ENCODE results near the gene DCUN1D4.
"Not testable (repeated sequence)": the region's sequence is repeated elsewhere in the genome, so short reads cannot be mapped to it uniquely, and the experiment has no call there.

Gene DCUN1D4

DNA sequence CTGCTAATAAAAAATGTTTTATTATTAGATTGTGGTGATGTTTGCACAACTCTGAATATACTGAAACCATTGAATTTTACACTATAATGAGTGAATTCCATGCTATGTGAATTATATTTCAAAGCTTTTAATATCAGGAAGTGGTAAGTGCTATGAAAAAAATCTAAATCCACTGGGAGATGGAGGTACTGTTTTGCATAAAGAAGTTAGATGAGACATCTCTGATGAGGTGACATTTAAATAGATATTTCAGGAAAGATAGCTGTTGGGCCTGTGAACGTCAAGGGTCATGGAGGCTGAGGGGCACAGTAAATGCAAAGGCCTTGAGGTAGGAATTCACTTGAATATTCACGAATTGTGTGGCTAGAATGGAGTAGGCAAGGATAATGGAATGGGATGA lies 12.3 kb downstream of the DCUN1D4 start:
- no peak for DNase-seq (ENCODE audit: low spot score)

DNA sequence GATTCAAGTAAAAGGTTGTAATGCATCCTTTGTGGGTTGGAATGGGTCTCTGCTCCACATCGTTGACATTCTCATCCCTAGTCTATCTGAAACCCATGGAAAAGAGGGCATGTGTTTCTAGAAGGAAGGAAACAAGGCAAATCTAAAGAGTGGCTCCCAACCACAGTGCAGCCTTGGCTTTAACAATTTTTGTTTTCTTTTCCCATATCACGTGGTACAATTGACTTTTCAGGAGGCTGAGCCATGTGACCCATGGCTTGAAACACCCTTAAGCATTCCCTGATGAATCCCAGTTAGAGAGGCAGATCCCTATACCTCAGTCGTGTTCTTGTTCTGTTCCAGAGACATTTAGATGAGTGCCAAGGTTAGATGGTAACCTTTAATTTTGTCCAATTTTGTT lies 12.8 kb downstream of the DCUN1D4 start:
- no peak for DNase-seq (ENCODE audit: low spot score)

DNA sequence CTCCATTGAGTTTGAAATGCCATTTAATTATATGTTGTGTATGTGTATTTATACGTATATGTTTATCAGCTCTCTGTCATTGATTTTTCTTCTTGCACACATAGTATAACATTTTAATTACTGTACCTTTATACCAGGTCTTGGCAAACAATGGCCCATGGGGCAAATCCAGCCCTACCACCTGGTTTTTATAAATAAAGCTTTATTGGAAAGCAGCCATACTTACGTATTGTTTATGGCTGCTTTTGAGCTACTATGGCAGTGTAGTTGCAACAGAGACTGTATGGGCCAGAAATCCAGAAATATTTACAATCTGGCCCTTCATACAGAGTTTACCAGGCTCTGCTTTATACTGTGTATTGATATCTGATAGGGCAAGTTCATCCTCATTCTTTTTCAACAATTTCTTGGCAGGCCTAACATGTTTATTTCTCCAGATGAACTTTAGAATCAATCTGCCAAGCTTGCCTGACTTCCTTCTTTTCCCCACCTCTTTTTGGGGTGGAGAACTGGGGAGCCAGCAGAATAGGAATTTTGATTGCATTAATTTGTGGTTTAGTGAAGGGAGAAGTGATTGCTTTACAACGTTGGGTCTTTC lies 15.8 kb downstream of the DCUN1D4 start:
- peak; percentile 7 for DNase-seq (ENCODE audit: low spot score)

DNA sequence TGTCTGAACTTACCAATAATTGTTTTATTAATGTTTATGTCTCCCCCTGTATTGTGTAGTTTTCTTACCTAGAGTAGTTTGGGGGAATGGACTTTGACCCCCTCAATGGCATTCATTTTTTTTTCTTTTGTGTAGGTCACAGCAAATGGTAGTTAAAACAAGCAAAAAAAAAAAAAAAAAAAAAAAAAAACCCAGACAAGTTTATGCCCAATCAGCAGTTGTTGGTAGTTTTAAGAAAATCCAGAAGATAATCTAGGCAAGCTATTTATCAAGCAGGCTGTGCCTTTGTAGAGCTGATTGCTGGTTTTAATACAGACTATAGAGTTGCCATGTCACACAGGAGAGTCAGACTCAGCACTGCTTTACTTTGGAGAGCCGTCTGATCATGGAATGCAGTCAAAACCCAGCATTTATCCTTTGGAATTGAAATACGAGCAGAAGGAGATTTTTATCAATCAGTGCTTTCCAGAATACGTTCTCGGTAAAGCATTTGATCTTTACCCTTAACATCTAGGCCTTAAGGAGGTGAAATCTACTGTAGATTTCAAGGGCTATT lies 16.6 kb downstream of the DCUN1D4 start:
- DNase-seq (ENCODE audit: low spot score) = no peak

DNA sequence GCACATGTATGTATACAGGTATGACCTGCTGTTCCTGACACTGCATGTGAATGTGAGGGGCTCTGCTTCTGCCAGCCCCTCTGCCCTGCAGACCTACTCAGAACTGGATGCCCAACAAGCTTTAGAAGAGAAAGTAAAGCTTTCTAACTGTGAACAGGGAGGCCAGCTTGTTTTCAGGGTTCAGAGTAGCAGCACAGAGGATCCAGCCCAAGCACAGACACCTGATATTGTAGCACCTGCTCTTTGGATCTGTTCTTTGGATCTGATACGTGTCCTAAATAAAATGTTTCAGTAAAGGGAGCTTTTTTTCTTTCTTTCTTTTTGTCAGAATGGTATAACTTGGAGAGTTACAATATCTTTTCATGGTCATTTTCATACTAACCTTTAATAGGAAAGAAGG lies 19.2 kb downstream of the DCUN1D4 start:
- DNase-seq (ENCODE audit: low spot score) = no peak

DNA sequence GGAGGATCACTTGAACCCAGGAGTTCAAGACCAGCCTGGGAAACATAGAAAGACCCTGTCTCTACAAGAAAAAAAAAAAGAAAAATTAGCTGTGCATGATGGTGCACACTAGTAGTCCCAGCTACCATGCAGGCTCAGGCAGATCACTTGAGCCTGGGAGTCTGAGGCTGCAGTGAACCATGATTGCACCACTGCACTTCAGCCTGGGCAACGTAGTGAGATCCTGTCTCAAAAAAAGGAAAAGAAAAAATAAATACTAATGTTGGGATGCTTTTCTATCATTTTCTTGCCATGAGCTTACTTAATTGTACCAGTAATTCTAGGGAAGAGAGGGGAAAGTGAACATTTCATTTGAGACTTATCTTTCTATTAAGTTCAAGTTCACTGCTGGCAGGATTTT lies 19.8 kb downstream of the DCUN1D4 start:
- no peak for DNase-seq (ENCODE audit: low spot score)

DNA sequence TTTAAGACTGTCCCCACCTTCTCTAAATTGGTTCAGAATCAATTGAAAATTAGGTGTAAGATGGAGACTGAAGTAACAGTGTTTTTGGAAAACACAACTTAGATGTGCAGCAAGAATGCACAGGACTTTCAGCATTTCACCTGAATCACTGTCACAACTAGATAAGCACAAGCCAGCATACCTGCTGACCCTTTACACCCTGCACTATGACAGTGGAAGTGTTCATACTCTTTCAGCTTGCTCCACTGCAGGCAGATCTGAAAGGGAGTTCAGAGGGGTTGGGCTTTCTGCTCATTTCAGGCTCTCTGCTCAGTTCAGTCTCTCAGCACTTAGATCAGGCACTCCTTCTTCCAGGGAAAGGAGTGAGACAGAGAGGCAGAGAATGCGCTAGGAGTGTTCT lies 22.8 kb downstream of the DCUN1D4 start:
- no peak for DNase-seq (ENCODE audit: low spot score)

DNA sequence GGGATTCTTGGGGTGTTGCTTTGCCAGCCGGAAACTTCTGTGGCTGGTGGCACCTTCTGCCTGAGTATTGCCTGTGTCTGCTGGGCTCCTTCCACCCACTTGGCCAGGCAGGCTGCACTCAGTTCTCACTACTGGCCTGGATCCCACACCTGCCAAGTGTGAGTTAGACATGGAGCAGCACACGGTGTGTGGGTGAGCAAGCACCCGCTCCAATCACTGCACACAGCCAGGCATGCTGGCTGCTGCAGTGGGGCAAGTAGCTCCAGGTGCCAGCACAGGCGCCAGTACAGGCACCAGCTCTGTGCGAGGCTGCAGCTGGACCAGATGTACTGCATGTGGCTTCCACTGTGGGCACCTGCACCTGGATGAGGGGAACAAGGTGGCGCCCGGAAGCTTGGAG lies 23.9 kb downstream of the DCUN1D4 start:
- no peak for DNase-seq (ENCODE audit: low spot score)

DNA sequence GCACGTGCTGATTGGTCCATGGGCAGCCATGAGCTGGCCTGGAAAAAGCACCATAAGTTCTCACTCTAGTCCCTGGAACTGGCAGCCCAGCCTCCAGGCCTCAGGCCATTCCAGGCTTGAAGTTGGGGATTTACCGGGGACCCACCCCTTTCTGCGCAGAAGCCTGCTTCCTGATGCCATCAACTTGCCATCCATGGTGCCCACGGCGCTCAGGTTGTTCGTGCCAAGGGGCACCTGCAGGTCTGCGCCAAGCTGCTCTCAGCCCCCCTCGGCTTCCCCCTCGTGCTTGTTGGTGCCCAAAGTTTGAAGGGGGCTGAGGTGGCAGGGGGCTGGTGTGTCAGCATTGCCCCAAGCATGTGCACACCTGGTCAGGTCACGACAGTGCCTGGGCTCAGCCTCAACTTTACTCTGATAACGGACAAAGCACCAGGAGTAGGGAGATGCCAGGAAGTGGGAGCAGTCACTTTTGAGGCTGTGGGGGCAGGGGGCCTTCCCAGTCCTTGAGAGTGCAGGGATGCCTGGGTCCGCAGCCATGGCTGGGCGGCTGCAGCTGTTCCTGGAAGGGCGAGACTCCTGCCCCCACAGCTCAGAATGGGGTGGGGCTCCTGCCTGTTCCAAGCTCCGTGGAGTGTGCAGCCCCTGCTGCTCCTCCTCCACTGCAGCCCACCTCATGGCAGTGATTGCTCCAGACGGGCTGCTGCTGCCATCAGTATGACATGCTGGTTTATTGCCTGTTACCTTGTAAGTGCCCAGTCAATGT lies 24.9 kb downstream of the DCUN1D4 start:
- DNase-seq (ENCODE audit: low spot score) = no peak

DNA sequence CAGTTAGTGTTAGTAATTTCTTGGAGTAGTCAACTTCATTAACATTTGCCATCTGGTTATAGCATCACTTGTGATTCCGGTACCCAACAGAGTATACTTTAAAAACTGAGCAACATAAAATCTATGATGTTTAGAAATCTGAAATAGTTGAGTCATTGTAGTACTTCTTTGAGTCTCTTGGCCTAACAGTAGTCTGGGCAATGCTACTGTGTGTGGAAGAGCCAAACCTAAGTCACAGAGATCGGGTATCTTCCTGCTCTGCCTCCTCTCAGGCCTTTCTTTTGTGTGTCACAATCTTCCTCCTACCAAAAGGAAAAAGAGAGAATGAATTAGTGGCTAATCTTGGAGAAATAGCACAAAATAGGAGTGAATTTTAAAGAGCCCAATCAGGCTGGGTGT lies 25.5 kb downstream of the DCUN1D4 start:
- no peak for DNase-seq (ENCODE audit: low spot score)

DNA sequence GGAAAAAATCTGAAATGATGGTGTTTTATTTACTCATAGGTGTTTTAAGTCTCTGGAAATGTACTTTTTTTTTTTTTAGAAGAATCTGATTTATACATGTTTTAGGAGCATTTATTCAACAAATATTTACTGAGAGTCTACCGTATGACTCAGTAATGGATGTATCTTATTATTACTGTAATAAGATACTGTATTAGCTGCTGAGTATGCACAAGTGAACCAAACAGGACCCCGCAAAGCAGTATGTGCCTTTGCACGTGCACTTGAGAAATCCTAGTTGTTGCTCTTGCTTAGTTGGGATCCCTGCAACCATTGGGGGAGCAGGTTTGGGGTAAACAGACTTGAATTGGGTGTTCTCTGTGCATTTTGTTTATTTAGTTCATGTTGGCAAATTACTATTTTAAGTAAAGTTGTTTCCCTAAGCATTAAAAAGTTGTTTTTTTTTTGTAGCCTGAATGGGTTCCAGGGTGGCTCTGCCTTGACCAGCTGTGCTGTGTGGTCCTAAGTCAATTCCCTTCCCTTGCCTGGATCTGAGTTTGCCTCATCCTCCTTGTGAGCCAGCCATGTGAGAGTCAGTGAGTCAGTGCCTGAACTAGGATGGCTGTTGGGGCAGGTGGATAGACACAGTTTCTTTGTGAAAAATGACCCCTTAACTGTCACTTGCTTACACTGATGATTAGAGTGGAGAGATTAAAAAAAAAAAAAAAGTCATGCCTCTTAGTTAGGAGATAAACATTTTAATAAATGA lies 27.7 kb downstream of the DCUN1D4 start:
- DNase-seq (ENCODE audit: low spot score) = no peak

DNA sequence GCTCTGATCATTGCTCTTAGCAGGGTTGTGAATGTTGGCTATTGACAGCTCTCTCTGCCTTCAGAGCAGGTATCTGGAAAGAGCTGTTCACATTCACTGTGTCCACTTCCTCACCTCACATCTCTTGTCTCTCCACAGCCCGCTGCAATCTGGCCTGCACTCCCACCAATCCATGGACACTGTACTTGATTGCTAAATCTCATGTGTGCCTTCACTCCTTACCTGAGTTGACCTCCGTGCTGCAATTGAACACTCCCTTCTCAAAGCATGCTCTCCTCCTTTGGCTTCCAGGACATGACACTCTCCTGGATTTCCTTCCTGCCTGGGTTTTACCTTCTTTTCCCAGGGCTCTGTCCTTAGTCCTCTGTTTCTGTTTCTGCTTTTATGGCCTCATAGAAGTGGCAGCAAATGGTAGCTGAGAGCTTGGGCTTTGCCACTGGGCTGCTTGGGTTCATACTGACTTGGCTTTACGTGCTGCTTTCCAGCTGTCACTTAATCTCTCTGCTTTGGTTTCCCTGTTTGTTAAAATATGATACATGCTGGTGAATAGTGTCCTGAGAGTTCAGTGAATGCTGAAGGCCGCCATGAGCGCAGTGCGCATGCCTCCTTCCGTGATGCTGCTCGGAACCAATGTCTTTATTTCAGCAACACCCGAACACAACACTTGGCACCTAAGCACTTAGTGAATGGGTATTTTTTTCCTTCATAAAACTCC lies 29.5 kb downstream of the DCUN1D4 start:
- DNase-seq (ENCODE audit: low spot score) = no peak

DNA sequence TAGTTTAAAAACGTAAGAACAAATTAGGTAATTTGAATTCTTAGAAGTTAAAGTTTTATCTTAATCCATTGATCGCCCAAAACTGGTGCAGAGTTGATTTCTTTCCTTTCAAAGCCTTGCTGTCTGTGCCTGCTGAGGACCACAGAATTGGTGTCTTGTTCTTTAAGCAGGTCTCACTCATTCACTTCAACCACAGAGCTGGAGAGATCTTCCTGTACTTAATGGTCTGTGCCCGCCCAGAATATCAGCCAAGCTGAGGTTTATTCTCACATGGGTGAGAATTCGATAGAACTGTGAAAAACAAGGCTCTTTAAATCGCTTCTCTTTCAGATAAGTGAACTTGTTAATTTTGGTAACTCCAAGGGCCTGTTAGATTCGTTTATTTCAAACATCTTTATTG lies 31.6 kb downstream of the DCUN1D4 start:
- no peak for DNase-seq (ENCODE audit: low spot score)

DNA sequence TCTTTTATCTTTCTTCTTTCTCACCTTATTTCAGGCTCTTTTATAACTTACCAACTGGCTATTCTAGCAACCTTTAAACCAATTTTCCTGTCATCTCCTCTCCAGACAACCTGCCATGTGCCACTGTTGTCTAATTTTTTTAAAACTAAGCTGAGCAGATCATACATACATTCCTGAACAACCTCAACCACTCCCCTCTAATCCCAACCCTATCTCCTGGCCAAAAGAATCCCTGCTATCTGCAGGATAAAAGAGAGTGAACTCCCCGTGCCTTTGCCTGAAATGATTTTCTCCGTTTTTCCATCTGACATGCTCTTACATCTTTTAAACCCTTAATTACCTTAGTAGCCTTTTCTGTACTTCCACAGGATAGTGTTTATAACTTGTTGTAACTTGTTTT lies 35.5 kb downstream of the DCUN1D4 start:
- no peak for DNase-seq (ENCODE audit: low spot score)

DNA sequence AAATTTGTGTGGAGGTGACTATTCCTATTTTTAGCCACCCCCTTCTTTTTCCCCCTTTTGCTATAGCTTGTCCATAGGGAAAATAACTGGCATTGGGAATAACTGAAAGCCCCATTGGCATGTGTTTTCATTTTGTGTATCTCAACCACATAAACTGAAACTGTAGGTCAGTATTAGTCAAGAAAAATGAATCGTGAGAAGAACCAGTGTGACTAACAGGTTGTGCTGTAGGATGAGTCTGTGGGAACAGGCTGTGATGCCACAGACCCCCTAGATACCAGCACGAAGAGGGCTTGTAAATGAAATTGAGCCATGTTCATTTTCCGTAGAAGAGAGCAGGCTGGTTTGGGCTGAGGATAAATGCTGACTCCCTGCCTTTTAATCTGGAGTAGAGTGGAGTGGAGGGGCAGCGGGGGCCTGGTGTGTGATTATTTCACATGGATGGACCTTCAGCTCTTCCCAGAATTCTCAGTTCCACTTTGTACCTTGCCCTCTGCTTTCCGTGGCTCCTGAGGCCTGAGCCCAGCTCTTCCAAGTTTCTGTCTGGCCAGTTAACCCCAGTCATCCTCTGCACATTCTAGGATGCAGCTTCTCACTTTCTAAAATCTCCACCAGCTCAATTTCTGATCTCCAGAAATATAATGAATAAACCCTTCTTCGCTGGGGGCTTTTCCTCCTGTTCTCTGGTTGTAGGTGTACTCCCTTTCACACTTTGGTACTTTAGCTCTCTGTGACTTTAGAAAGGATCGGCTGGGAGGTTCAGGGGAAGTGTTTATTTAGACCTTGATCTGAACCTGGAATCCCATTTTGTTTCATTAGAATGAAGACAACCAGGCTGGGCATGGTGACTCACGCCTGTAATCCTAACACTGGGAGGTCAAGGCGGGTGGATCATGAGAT lies 37.3 kb downstream of the DCUN1D4 start:
- no peak for DNase-seq (ENCODE audit: low spot score)

DNA sequence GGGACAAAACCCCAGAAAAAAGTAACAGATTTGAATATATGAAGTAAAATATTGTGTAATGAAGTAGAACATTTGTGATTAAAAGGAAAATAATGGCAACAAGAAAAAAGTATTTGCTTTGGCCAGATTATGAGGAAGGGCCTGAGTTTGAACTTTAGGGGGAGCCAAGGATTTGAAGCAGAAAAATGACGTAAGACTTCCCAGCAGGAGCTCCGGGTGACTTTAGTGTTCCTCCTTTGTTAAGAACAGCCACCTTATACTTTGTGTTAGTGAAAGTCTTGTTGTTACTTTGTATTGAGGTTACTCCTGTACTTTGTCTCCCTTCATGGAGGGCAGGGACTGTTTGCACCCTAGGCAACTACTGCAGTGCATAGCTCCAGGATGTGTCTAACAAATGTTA lies 41.1 kb downstream of the DCUN1D4 start:
- DNase-seq (ENCODE audit: low spot score) = no peak

DNA sequence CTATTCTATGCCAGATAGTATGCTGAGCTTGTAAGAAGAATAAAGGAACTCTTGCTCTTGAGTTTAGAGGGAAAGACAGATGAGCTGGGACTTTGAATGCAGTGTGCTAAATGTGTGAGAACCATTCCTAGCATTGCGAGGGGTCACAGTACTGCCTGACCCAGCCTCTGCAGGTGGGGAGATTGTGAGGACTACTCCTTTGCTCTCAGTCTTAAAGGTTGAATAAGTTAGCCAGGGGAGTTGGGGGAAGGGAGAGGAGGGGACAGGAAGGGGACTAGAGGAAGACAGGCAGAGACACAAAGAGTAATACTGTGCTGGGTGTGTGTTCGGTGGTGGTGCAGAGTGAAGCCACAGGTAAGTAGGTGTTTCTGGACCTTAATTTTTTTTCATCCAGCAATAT lies 41.7 kb downstream of the DCUN1D4 start:
- DNase-seq (ENCODE audit: low spot score) = no peak

DNA sequence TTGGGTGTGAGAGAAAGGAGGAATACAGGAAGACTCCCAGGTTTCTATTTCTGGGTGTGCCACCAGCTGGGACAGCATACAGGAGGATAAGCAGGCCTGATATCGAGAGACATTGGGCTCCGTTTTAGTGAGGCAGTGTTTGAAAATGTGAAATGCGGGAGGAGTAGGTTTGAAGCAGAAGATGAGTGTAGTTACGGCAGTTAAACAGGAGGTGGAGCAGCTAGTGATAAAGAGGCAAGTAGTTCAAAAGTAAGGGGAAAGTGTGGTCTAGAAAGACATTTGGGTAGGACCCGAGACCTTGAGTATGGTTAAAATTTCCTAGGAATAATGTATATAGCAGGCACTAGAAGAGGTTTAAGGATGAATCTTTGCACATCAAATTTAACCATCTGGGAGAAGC lies 42.4 kb downstream of the DCUN1D4 start:
- DNase-seq (ENCODE audit: low spot score) = peak; percentile 43

DNA sequence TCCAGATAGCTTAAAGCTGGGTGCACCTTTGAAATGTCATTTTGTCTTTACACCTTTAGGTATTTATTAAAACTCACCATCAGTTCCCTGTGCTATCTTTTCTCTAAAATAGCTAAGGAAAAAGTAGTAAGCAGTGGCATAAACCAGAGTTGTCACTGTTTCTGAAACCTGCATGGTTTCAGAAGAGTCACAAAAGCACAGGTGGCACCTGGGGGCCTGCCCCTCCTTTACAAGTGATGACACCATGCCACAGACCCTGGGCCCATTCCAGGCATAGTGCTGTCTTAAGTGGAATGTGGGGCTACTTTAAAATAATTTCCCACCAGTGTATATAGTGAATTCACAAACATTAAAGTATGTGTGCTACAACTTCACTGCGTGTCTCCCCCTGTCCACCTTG lies 47.8 kb downstream of the DCUN1D4 start:
- no peak for DNase-seq (ENCODE audit: low spot score)

DNA sequence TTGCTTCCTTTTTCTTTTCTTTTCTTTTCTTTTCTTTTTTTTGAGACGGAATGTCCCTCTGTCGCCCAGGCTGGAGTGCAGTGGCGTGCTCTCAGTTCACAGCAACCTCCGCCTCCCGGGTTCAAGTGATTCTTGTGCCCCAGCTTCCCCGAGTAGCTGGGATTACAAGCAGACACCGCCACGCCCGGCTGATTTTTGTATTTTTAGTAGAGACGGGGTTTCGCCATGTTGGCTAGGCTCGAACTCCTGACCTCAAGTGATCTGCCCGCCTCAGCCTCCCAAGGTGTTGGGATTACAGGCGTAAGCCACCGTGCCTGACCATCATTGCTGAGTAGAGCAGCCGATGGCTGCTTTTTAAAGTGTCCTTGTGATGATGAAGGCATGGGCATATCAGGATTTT lies 50.4 kb downstream of the DCUN1D4 start:
- DNase-seq (ENCODE audit: low spot score) = not testable (repeated sequence)

DNA sequence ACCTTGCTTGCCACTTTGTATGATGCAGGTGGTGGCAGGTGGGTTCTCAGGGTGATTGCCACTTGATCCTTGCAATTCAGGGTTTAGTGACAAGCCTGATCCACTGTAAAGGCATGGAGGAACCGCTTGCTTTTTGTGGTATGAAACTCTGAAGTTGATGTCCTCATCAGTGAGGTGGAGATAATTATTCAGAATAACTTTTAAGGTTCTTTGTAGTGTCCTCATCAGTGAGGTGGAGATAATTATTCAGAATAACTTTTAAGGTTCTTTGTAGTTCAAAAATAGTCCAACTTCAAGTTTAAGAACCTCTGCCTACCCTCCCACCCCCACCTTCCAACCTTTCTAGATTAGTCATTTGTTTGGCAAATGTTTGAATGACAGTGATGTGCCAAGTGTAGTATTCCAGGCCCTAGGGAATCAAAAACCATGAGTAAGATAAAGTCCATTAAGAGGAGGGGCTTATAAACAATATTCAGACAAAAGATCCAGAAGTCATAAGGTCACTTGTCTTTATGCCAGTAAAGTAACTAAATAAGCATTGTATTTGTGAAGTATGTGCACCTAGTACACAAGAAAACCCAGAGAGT lies 51.2 kb downstream of the DCUN1D4 start:
- DNase-seq (ENCODE audit: low spot score) = peak; percentile 10

All from AG08395 (cell line).